ENCODE data around the gene RIPOR2.

DNA sequence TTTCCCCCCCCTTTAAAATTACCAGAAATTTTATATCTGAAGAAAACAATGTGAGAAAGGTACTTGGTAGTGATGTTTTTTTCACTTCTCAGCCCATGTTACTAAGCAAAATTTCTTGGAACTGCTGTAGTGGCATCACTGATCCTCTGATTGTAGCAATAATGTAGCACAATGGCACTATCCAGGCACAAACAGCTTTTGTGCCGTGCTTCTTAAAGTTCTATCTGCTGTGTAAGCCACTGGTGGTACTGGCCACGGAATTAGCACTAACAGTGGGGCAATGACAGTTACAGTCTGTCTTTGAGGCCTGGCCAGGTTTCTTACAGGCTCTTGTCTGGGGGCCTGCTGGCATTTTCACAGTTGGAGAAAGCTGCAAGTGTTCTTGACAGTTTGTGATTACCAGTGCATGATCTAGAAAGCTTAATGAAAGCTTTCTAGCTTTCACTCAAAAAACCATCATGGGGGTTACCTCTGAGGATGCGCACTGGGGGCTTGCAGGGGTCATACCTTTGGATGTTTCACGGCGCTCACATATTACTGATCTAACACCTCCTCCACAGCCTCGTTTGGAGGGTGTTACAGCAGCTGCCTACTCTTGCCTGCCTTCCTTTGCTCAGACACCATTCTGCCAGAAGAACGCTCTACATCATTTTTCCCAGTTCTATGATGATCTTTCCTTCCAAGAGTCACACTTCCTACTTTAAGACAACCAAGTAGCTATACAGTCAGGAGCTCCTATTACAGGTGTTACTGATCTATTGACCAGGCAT, 78.7 kb downstream of the RIPOR2 start:
- no peak for TF ChIP-seq POLR2A (IDR thresholded peaks at IDR 0.05)
- TF ChIP-seq, protein P1, sequence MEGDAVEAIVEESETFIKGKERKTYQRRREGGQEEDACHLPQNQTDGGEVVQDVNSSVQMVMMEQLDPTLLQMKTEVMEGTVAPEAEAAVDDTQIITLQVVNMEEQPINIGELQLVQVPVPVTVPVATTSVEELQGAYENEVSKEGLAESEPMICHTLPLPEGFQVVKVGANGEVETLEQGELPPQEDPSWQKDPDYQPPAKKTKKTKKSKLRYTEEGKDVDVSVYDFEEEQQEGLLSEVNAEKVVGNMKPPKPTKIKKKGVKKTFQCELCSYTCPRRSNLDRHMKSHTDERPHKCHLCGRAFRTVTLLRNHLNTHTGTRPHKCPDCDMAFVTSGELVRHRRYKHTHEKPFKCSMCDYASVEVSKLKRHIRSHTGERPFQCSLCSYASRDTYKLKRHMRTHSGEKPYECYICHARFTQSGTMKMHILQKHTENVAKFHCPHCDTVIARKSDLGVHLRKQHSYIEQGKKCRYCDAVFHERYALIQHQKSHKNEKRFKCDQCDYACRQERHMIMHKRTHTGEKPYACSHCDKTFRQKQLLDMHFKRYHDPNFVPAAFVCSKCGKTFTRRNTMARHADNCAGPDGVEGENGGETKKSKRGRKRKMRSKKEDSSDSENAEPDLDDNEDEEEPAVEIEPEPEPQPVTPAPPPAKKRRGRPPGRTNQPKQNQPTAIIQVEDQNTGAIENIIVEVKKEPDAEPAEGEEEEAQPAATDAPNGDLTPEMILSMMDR (IDR thresholded peaks at IDR 0.05), result no peak
